ENCODE results near the gene MRTFA.
A peak's percentile ranks its signal among the peaks of the same experiment; 100 is the strongest.
"Not testable (repeated sequence)": the region's sequence is repeated elsewhere in the genome, so short reads cannot be mapped to it uniquely, and the experiment has no call there.

MRTFA gene

DNA sequence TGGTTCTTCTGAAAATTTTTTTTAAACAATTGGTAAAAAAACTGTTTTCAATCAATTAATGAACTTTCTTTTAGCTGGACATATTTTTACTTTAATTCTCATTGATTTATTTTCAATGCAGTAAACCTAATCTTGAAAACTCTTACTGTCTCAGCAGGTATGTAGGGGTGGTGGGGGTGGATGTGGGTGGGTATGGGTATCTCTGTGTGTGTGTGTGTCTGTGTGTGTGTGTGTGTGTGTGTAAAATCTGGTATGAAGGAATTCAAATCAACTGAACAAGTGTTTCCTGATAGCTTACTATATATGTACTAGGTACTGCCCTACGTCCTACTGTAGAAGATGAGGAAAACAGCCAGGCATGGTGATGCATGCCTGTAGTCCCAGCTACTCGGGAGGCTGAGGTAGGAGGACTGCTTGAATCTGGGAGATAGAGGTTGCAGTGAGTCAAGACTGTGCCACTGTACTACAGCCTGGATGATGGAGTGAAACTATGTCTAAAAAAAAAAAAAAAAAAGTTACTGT, 75.5 kb downstream of the MRTFA start:
- DNase-seq, result no peak
- no peak overlapping the region for H3K4me3 ChIP-seq (ENCODE audit: low read depth, low read length)
- no peak overlapping the region for H3K27ac ChIP-seq
- no peak for TF ChIP-seq CTCF (IDR thresholded peaks at IDR 0.05; ENCODE audit: low read depth, low read length, missing control alignments)
- in situ Hi-C loops (cut with HindIII; ENCODE audit: low pct_ligation_motif_present, low sequenced_read_pairs), result no loop called here
- no peaks in the 10 kb centered on the region for H3K36me3 ChIP-seq (replicated peaks)
- H3K27me3 ChIP-seq (replicated peaks), result no peaks in the 10 kb centered on the region

DNA sequence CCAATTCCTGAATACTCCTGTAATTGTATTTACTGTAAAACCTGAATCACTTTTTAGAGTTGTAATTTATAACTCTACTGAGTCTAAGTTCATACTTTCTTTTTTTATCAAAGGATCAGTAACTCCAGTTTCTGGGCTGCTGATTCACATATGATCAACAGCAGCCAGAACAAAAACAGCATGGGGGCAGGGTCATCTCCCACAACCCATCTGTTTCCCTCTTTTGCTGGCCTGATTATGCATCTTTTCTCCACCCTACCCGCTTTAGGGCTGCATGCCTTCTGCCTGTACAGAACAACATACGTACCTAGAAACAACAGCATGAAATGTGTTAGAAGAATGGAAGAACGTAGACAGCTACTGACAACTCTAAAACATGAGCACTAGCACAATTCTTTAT, 76.0 kb downstream of the MRTFA start:
- Histone ChIP-seq H3K4me3 (ENCODE audit: low read depth, low read length) (no peak overlapping the region), H3K36me3 (replicated peaks) (no peaks in the 10 kb centered on the region), H3K27ac (no peak overlapping the region), H3K27me3 (replicated peaks) (no peaks in the 10 kb centered on the region)
- TF ChIP-seq CTCF (IDR thresholded peaks at IDR 0.05; ENCODE audit: low read depth, low read length, missing control alignments), result no peak
- in situ Hi-C loops (cut with HindIII; ENCODE audit: low pct_ligation_motif_present, low sequenced_read_pairs), result no loop called here
- DNase-seq, result peak; percentile 45

GRCh38 chr22:40557972-40558371, 78.5 kb downstream of the MRTFA start:
- TF ChIP-seq CTCF (IDR thresholded peaks at IDR 0.05; ENCODE audit: low read depth, low read length, missing control alignments), result no peak
- no peak for DNase-seq
- Histone ChIP-seq H3K4me3 (ENCODE audit: low read depth, low read length) (no peak overlapping the region), H3K27ac (no peak overlapping the region), H3K27me3 (replicated peaks) (no peaks in the 10 kb centered on the region), H3K36me3 (replicated peaks) (no peaks in the 10 kb centered on the region)
- in situ Hi-C loops (cut with HindIII; ENCODE audit: low pct_ligation_motif_present, low sequenced_read_pairs), result no loop called here

DNA sequence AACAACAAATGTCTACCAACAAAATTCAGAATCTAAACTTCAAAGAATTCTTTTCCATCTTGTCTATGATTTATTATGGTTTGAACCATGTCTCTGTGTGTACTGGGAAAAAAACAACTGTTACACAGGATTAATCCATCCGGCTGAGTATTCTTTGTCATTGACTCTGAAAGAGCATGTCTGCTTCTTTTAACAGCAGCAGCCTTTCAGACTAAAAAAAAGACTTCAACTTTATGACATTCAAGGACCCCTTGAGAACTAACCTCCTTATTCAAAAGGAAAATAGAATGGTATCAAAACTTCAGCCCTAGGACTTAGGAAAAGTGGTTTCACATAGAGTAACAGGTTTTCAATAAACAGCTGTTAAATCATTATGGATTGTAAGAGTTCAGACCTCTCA, 79.9 kb downstream of the MRTFA start:
- H3K4me3 ChIP-seq (ENCODE audit: low read depth, low read length), result no peak overlapping the region
- TF ChIP-seq CTCF (IDR thresholded peaks at IDR 0.05; ENCODE audit: low read depth, low read length, missing control alignments), result no peak
- no peak for DNase-seq
- H3K27ac ChIP-seq, result no peak overlapping the region
- H3K27me3 ChIP-seq (replicated peaks), result no peaks in the 10 kb centered on the region
- in situ Hi-C loops (cut with HindIII; ENCODE audit: low pct_ligation_motif_present, low sequenced_read_pairs), result no loop called here
- no peaks in the 10 kb centered on the region for H3K36me3 ChIP-seq (replicated peaks)

GRCh38 chr22:40554023-40554422, 82.5 kb downstream of the MRTFA start:
- H3K27me3 ChIP-seq (replicated peaks); H3K27ac ChIP-seq; in situ Hi-C loops (cut with HindIII; ENCODE audit: low pct_ligation_motif_present, low sequenced_read_pairs); H3K36me3 ChIP-seq (replicated peaks); DNase-seq; H3K4me3 ChIP-seq (ENCODE audit: low read depth, low read length): not testable (repeated sequence)

DNA sequence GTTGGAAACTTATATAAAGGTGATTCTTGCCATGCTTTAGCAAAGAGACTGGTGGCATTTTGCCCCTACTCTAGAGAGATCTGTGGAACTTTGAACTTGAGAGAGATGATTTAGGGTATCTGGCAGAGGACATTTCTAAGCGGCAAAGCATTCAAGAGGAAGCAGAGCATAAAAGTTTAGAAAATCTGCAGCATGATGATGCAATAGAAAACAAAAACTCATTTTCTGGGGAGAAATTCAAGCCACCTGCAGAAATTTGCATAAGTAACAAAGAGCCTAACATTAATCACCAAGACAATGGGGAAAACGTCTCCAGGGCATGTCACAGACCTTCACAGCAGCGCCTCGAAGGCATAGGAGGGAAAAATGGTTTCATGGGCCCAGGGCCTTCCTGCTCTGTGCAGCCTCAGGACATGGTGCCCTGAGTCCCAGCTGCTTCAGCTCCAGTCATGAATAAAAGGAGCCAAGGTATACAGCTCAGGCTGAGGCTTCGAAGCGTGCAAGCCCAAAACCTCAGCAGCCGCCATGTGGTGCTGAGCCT, 83.4 kb downstream of the MRTFA start:
- Histone ChIP-seq H3K4me3 (ENCODE audit: low read depth, low read length) (no peak overlapping the region), H3K27me3 (replicated peaks) (no peaks in the 10 kb centered on the region), H3K27ac (no peak overlapping the region), H3K36me3 (replicated peaks) (peaks cover 4% of the 10 kb centered on the region)
- DNase-seq, result no peak
- no peak for TF ChIP-seq CTCF (IDR thresholded peaks at IDR 0.05; ENCODE audit: low read depth, low read length, missing control alignments)
- in situ Hi-C loops (cut with HindIII; ENCODE audit: low pct_ligation_motif_present, low sequenced_read_pairs), result no loop called here

All from brain microvascular endothelial cell (primary cell).